Activated CD8-positive, alpha-beta memory T cell treated with anti-CD3 and anti-CD28 coated beads for 4 hours (primary cell): ENCODE data around the gene CCDC92B.
A peak's percentile ranks its signal among the peaks of the same experiment; 100 is the strongest.

Source experiments
- DNase-seq, 2 donors: peaks; one replicate each; pipeline ENCODE4 v3.0.0-alpha.2; 2020; ENCODE audit warnings: low read depth in 2 of 2

CCDC92B gene

DNA sequence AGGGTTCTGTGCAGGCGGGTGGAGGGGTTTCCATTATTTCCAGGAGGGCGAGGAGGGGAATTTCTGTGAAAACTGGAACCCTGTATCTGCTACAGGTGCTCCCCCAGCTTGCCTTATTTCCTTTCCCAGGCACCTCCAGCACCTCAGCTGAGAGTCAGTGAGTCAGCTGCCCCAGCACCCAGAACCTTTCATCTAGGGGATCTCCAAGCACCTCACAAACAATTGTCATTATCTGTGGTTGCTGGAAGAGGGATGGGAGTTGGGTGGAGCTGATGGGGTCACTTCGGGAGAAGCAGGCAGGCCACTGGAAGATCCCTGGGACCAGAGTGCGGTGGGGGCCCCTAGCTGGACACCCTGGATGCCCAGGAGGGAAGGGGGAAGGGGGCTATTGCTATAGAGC lies 27.8 kb downstream of the CCDC92B start:
- DNase-seq: no peak

DNA sequence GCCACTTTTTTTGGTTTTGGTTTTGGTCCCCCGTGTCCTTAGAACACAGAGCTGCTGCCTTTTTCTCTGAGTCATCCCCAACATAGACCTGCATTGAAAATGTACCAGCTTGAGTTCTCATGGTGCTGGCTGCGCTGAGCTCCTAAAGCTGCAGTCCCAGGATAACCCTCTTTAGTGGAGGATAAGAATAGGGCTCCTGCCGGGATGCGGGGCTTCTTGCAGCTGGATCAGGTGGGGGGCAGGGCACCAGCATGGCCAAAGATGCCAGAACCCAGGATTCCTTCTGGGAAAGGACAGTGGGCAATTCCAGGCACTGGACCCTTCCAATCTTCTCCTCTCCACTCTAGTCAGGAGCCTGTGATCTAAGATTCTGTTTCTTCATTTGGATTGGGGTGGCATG lies 29.6 kb downstream of the CCDC92B start:
- DNase-seq: no peak

GRCh38 chr17:2718150-2718938 lies 31.1 kb downstream of the CCDC92B start:
- DNase-seq: no peak

GRCh38 chr17:2716649-2717048 lies 32.8 kb downstream of the CCDC92B start:
- no peak for DNase-seq

DNA sequence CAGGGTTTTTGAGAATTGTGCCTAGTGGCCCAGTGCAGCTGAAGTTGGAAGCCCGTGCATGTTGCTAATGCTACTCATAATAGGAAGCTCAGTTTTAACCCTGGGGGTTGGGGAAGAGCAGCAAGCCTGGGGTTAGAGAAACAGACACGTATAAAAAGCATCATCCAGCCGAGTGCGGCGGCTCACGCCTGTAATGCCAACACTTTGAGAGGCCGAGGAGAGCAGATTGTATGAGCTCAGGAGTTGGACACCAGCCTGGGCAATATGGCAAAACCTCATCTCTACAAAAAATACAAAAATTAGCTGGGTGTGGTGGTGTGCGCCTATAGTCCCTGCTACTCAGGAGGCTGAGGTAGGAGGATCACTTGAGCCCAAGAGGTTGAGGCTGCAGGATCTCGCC lies 35.6 kb downstream of the CCDC92B start:
- DNase-seq: no peak

DNA sequence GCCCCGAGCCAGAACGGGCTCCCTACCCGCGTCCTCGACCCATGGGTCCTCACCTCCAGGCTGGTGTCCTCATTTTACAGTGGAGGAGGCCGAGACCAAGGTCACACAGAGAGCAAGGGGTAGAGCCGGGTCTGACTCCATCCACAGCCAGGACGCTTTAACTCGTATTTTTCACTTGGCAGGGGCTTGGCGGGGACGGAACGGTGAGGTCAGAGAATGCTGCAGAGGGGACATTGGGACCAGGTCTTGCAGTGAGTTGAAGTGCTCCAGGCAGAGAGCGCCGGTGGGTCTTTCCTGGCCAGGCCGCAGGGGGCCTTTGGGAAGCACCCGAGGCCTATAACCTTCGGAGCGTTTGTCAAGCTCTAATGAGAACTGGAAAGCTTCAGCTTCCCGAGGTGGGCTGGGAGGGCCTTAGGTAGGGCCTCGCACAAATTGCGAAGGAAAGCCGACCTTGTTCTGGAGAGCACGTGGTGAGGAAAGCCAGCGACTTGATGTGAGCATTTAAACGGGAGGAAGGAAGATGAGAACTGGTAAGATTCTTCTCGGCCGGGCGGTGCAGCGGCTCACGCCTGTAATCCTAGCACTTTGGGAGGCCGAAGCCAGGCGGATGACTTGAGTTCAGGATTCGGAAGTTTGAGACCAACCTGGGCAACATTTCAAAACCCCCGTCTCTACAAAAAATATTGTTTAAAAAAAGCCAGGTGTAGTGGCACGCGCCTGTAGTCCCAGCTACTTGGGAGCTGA lies 37.0 kb downstream of the CCDC92B start:
- no peak for DNase-seq

DNA sequence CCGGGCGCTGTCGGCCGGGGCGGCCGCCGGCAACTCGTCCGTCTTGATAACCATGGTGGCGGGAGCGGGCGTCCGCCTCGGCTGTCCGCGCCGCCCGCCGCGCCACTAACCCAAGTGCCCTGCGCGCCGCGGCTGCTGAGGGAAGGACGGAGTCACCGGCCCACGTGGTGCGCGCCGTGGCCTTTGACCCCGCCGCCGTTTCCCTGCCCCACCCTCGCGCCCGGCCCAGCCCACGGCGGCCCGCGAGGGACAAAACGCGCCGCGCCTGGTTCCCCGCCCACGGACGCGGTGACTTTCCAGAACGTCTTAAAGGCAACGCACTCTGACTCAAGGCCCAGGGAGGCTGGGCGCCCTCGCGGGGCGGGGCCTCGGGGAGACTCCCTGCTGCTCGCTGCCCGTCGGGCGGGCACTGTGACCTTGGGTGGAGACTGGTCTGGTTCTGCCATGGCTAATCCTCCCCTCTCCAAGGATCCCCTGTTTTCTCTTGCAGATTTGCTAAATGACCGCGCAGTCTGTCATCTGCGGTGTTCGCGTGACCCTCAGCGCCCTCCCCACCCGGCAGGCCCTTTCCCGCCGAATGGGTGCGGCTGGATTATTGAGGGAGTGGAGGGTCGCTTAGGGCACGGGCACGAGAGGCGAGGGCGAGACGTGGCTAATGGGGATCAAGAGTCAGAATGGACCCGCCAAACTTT lies 37.7 kb downstream of the CCDC92B start, which contains the start of gene CLUH:
TSS of gene CLUH (minus strand) at position 157 of the 692 bp plus-strand sequence. CDS start at position 54, 103 bp downstream.
- DNase-seq: peak; percentile 94 to 95

- DNase-seq: no peak
Measured at GRCh38 chr17:2710803-2711607, 38.4 kb downstream of the CCDC92B start.

- no peak for DNase-seq
Measured at GRCh38 chr17:2710071-2710802, 39.2 kb downstream of the CCDC92B start.

- DNase-seq: no peak
Measured at GRCh38 chr17:2709183-2709661, 40.2 kb downstream of the CCDC92B start.

- DNase-seq: no peak
Measured at GRCh38 chr17:2708585-2709182, 40.8 kb downstream of the CCDC92B start.

DNA sequence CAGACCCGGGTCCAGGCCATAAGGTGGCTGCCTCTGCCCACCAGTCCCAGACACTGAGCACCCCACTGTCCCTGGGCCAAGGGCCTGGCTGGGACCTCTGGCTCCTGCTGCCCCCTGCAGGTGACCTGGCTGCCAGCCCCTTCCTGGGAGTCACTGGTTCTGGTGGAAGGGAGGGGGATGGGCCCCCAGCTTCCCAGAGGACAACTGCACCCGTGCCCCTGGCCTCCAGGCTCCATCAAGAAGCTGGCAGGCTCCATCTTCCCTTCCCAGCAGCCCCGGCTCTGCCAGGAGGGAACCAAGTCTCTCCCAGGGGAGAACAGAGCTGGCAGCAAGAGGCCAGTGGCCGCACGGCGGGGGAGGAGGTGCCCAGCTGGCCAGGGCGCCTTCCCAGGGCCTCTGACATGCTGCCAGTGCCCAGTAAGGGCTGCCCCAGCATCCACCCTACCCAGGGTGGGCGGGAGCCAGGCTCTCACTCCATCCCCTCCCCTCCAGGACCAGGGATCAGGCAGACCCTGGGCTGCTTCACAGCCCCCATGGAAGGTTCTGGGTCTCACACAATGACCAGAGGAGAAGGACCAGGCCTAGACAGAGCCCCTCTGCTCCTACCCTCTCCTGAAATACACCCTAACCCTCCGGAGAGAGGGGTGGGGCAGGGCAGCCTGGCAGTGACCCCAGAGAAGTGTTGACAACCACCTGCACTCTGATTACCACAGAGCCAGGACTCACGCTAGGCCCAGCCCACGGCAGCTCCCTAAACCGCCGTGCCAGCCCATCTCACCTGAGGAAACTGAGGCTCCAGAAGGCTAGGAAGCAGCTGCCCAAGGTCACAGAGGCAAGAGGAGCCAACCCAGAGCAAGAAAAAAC lies 41.5 kb downstream of the CCDC92B start:
- no peak for DNase-seq

DNA sequence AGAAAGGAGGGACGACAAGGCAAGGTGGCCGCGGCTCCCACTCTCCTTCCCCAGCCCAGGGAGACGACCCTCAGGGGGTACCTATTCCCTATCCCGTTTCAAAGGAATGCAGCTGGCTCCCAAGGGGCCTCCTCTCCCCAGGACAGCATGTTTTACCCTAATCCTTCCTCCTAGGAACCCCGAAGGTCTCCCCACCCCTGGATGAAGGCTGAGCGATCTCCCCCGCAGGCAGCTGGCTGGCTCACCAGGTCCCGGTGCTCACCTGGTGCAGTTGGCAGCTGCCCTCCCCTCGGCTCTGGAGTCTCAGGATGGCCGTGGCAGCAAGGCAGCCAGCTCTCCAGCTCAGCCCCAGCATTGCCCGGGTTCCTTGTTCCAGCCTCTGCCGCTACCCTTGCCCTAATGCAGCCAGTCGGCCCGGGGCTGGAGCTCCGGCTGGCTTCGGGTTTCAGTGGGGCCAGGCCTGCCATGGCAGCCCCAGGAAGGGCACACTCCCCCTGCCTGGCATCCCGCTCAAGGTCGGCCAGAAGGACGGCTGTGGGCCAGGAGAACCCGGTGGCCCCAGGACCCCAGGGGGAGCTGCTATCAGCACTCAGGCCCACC lies 42.4 kb downstream of the CCDC92B start:
- DNase-seq: no peak

GRCh38 chr17:2705888-2706795 lies 43.3 kb downstream of the CCDC92B start:
- no peak for DNase-seq

DNA sequence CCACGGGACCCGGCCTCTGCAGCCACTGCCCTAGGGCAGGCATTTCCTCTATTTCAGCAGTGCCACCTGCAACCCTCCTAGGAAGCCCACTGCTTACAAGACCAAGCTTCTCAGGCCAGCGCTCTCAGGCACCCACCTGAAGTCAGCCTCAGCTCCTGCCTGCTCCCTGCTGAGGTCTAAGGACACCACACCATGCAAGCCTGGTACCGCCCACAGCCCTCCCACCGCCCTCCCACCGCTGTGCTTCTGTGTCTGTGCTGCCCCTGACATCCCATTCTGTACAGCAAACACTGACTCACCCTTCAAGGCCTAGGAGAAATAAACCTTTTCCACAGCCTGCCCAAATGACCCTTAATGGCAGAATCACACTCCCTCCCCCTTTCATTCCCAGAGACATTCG lies 44.2 kb downstream of the CCDC92B start:
- no peak for DNase-seq

GRCh38 chr17:2704890-2705248 lies 44.6 kb downstream of the CCDC92B start:
- DNase-seq: no peak

DNA sequence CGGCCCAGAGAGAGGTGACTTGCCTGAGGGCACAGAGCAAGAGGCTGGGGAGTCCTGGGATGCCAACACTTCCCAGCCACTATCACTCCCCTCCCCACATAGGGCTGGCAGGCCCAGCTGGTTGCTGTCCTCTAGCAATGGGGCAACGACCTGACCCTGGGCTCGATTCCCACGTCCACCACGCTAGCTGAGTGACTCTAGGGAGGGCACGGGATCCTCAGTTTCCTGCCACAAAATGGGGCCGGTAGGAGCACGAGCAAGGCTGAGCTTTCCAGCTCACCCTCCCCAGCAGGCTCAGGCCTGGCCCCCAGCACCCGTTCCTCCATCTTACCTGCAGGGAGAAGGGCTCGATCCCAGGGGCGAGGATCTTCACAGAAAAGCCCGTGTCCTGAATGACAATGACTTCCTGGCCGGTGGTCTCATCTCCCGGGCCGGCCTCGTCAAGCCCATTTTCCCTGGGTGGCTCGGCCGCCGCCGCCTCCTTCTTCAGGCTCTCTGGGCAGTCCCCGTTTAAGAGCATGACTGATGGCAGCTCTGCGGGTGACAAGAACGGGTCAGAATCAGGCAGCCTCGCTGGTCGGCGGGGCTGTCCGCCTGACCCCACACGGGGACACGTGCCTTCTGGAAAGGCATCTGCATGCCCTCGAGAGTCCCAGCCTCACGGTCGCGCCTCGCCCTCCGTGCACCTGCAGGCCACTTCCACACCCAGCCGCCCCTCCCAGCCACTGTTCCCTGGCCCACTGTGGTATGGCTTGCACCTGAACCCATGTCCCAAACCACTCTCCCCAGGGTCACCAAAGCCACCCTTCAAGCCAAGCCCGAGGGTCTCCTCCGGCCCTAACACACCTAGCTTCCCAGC lies 45.2 kb downstream of the CCDC92B start:
- DNase-seq: no peak
